Astrocyte (in vitro differentiated cells and primary cell): ENCODE results near the gene WASF1. TPM values are rescaled to one million over a fixed set of nuclear protein-coding genes. Genes with fewer than 3 reads are reported as not detected.

ENCODE experiments used
- DNase-seq: peaks from one replicate; pipeline ENCODE4 v3.0.0-alpha.2; 2010; ENCODE audit warnings: low read depth
- FAIRE-seq: peaks from 2 replicates; lab custom pipeline; 2011; peaks lifted over from hg19 to GRCh38; lab: Jason Lieb, UNC
- H2AFZ ChIP-seq: 2 replicates; pipeline ENCODE4 v1.6.0; 2012; ENCODE audit warnings: low read depth, low read length, inconsistent platforms
- H3K27ac ChIP-seq: 2 replicates; pipeline ENCODE4 v1.5.1; 2011; ENCODE audit warnings: low read depth, low read length, inconsistent platforms
- H3K27me3 ChIP-seq: 2 replicates; pipeline ENCODE4 v1.6.0; 2011; ENCODE audit warnings: low read length, inconsistent platforms; ENCODE audit not compliant: insufficient read depth
- H3K36me3 ChIP-seq: 2 replicates; pipeline ENCODE4 v1.5.1; 2011; ENCODE audit warnings: low read length, inconsistent platforms; ENCODE audit not compliant: insufficient read depth
- H3K4me1 ChIP-seq: 2 replicates; pipeline ENCODE4 v1.5.1; 2011; ENCODE audit warnings: low read length, inconsistent platforms; ENCODE audit not compliant: insufficient read depth
- H3K4me2 ChIP-seq: 2 replicates; pipeline ENCODE4 v1.6.0; 2012; ENCODE audit warnings: low read length, inconsistent platforms
- H3K4me3 ChIP-seq: 2 replicates; pipeline ENCODE4 v1.5.1; 2011; ENCODE audit warnings: low read depth, mild to moderate bottlenecking, low read length, inconsistent platforms; ENCODE audit not compliant: insufficient read depth
- H3K79me2 ChIP-seq: 2 replicates; pipeline ENCODE4 v1.6.0; 2012; ENCODE audit warnings: mild to moderate bottlenecking, low read length, inconsistent platforms; ENCODE audit not compliant: insufficient read depth
- H3K9ac ChIP-seq: 2 replicates; pipeline ENCODE4 v1.6.0; 2012; ENCODE audit warnings: mild to moderate bottlenecking, low read length, inconsistent platforms
- H3K9me3 ChIP-seq: 2 replicates; pipeline ENCODE4 v1.5.1; 2012; ENCODE audit warnings: low read depth, mild to moderate bottlenecking, low read length, inconsistent platforms; ENCODE audit not compliant: insufficient read depth
- H4K20me1 ChIP-seq: 2 replicates; pipeline ENCODE4 v1.6.0; 2012; ENCODE audit warnings: low read length, inconsistent platforms; ENCODE audit not compliant: insufficient read depth
- H3K27ac Mint-ChIP-seq: one replicate; pipeline ENCODE4 v1.8.0; 2021; ENCODE audit warnings: mild to moderate bottlenecking, mixed read lengths; ENCODE audit not compliant: unreplicated experiment
- H3K27me3 Mint-ChIP-seq: one replicate; pipeline ENCODE4 v1.8.0; 2021; ENCODE audit warnings: low read depth, mixed read lengths; ENCODE audit not compliant: unreplicated experiment
- H3K36me3 Mint-ChIP-seq: one replicate; pipeline ENCODE4 v1.8.0; 2021; ENCODE audit warnings: low read depth, mixed read lengths; ENCODE audit not compliant: unreplicated experiment
- H3K4me1 Mint-ChIP-seq: one replicate; pipeline ENCODE4 v1.8.0; 2021; ENCODE audit warnings: low read depth, mixed read lengths; ENCODE audit not compliant: unreplicated experiment
- H3K4me3 Mint-ChIP-seq: one replicate; pipeline ENCODE4 v1.8.0; 2021; ENCODE audit warnings: mild to moderate bottlenecking, moderate library complexity, mixed read lengths; ENCODE audit not compliant: unreplicated experiment
- H3K9me3 Mint-ChIP-seq: one replicate; pipeline ENCODE4 v1.8.0; 2021; ENCODE audit warnings: mild to moderate bottlenecking, mixed read lengths; ENCODE audit not compliant: unreplicated experiment
- EZH2 ChIP-seq: IDR thresholded peaks from 2 replicates; pipeline ENCODE4 v1.6.1; 2012; ENCODE audit warnings: mild to moderate bottlenecking, low read length, inconsistent platforms; ENCODE audit not compliant: insufficient read depth
- total RNA-seq: library from RNA; stranded (reverse); gene quantifications from 2 replicates; pipeline ENCODE4 v1.2.1, GENCODE V29; 2021
- TF ChIP-seq, protein P1 (sequence below): IDR thresholded peaks from 2 replicates; pipeline ENCODE4 v1.5.1; 2011; ENCODE audit warnings: low read depth, mild to moderate bottlenecking, inconsistent platforms, low read length, moderate library complexity; ENCODE audit not compliant: insufficient read depth

WASF1 gene
- total RNA-seq, 1 donor from 2014 or later = 29.3 TPM

DNA sequence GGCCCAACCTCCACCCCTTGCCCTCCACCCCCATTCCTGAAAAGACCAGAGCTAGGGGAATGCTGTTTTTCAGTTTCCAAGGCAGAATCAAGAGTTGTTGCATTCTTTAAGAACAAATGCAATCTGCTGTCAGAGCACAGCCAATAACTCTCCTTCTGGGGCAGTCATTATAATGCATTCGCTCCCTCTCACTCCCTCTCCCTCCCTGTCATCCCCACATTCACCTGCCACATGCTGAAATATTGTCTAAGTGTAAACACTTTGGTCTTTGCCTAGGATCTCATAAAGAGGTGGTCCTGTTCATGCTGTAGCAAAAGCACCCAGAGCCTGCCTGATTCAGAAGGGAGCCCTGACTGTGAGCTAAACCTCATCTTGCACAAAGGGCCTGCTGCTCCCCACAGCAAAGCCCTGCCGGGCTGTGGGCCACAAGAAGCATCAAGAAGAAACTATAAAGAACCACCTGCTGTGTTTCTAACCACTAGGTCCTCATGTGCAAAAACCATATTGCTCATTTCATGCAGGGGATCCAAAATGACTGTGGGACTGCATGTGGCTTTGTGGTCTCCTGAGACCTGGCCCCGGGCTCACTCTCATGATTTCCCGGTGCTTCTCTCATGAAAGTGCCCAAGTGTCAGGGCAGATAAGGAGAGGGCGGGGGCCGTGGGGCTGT lies 115.7 kb downstream of the WASF1 start:
- Mint-ChIP-seq H3K36me3 (peaks cover 3% of the 10 kb centered on the region), H3K4me1 (peaks cover 3% of the 10 kb centered on the region), H3K4me3 (no peak overlapping the region), H3K27me3 (peaks cover 19% of the 10 kb centered on the region), H3K27ac (no peak overlapping the region), H3K9me3 (no peaks in the 10 kb centered on the region)
- H4K20me1 ChIP-seq = no peaks in the 10 kb centered on the region
- H3K36me3 ChIP-seq = no peaks in the 10 kb centered on the region
- H3K9ac ChIP-seq = no peak overlapping the region
- H3K27me3 ChIP-seq = peaks cover 7% of the 10 kb centered on the region
- no peaks in the 10 kb centered on the region for H3K79me2 ChIP-seq
- H2AFZ ChIP-seq = no peak overlapping the region
- H3K4me3 ChIP-seq = no peak overlapping the region
- H3K4me2 ChIP-seq = no peak overlapping the region
- no peaks in the 10 kb centered on the region for H3K9me3 ChIP-seq
- TF ChIP-seq, protein P1, sequence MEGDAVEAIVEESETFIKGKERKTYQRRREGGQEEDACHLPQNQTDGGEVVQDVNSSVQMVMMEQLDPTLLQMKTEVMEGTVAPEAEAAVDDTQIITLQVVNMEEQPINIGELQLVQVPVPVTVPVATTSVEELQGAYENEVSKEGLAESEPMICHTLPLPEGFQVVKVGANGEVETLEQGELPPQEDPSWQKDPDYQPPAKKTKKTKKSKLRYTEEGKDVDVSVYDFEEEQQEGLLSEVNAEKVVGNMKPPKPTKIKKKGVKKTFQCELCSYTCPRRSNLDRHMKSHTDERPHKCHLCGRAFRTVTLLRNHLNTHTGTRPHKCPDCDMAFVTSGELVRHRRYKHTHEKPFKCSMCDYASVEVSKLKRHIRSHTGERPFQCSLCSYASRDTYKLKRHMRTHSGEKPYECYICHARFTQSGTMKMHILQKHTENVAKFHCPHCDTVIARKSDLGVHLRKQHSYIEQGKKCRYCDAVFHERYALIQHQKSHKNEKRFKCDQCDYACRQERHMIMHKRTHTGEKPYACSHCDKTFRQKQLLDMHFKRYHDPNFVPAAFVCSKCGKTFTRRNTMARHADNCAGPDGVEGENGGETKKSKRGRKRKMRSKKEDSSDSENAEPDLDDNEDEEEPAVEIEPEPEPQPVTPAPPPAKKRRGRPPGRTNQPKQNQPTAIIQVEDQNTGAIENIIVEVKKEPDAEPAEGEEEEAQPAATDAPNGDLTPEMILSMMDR = no peak
- no peak for TF ChIP-seq EZH2
- FAIRE-seq (no peak), DNase-seq (no peak)
- no peak overlapping the region for H3K27ac ChIP-seq
- no peaks in the 10 kb centered on the region for H3K4me1 ChIP-seq

DNA sequence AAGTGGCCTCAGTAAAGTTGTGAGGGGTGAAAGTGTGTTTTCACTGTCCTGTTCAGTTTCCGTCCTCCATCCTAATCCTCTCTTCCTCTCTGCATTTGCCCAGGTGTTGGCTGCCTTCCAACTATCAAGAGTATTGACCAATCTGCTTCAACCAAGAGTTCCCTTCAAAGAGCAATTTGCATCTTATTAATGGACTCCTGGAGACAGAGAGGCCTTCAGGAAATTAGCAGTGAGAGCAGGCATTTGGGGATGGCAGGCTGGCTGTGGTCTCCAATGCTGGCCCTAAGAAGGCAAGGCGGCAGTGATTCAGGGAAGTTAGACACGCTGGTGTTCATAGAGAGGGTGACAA lies 124.1 kb downstream of the WASF1 start:
- Histone ChIP-seq H3K79me2 (no peaks in the 10 kb centered on the region), H3K36me3 (no peaks in the 10 kb centered on the region), H3K9me3 (no peaks in the 10 kb centered on the region), H3K4me1 (no peaks in the 10 kb centered on the region), H2AFZ (no peak overlapping the region), H3K4me2 (no peak overlapping the region), H4K20me1 (no peaks in the 10 kb centered on the region), H3K9ac (no peak overlapping the region), H3K27ac (no peak overlapping the region), H3K27me3 (peaks cover 12% of the 10 kb centered on the region), H3K4me3 (no peak overlapping the region)
- Mint-ChIP-seq H3K27ac (no peak overlapping the region), H3K27me3 (peaks cover 1% of the 10 kb centered on the region), H3K9me3 (no peaks in the 10 kb centered on the region), H3K4me1 (no peaks in the 10 kb centered on the region), H3K4me3 (no peak overlapping the region), H3K36me3 (no peaks in the 10 kb centered on the region)
- FAIRE-seq (no peak), DNase-seq (no peak)
- TF ChIP-seq EZH2 = no peak
- TF ChIP-seq, protein P1 = no peak

DNA sequence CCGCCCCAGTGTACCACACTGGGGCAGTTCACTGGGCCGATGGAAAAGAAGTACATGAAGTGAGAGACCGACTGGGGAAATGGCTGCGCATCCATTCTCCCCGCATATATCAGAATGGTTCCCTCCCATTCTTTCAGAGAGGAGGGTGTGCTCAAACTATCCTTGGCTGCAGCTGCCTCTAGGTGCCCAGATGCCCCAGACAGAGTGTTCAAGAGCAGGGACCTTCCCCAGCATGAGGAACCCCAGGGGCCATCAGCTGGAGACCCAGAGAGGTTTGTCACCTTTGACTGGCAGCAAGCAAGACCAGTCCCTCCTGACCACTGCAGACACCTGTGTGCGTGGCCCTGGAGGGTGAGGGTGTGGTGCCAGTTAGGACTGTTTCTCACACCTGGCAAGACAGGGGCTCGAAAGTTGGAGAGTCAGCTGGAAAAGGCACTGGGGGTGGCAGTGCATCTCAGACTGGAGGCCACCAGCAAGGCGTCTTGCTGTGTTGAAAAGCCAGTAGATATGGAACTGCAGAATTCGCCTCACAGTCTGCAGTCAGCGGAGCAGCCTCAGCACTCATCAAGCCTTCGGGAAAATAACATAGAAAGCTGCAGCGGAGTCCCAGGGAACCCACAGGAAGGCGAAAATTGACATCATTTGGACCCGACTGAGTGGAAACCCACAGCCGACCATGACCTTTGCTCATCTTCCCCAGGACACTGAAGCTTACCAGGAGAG lies 124.6 kb downstream of the WASF1 start:
- no peaks in the 10 kb centered on the region for H3K9me3 Mint-ChIP-seq
- Histone ChIP-seq H3K4me2 (no peak overlapping the region), H2AFZ (no peak overlapping the region), H3K27me3 (peaks cover 12% of the 10 kb centered on the region), H3K79me2 (no peaks in the 10 kb centered on the region), H3K27ac (no peak overlapping the region), H3K36me3 (no peaks in the 10 kb centered on the region), H3K9me3 (no peaks in the 10 kb centered on the region), H4K20me1 (no peaks in the 10 kb centered on the region), H3K4me3 (no peak overlapping the region), H3K9ac (no peak overlapping the region), H3K4me1 (no peaks in the 10 kb centered on the region)
- no peak overlapping the region for H3K4me3 Mint-ChIP-seq
- H3K4me1 Mint-ChIP-seq = no peaks in the 10 kb centered on the region
- TF ChIP-seq, protein P1 = no peak
- DNase-seq (no peak), FAIRE-seq (no peak)
- H3K27me3 Mint-ChIP-seq = peaks cover 3% of the 10 kb centered on the region
- no peak overlapping the region for H3K27ac Mint-ChIP-seq
- H3K36me3 Mint-ChIP-seq = no peaks in the 10 kb centered on the region
